ENCODE data around the gene JAM3. TPM values are rescaled to one million over a fixed set of nuclear protein-coding genes. Genes with fewer than 3 reads are reported as not detected.

JAM3 gene
- total RNA-seq, 4 donors from 2014 or later: 60.9 to 124 (median 96.5) TPM

GRCh38 chr11:134146598-134146997 lies 77.7 kb downstream of the JAM3 start:
- no peak overlapping the region for H3K27ac ChIP-seq

GRCh38 chr11:134149371-134149770 lies 80.5 kb downstream of the JAM3 start:
- TF ChIP-seq CTCF (IDR thresholded peaks at IDR 0.05) (no peak), POLR2A (IDR thresholded peaks at IDR 0.05) (no peak), EP300 (IDR thresholded peaks at IDR 0.05) (no peak)
- Histone ChIP-seq H3K36me3 (peaks cover 0 to 98% (median 6%) of the 10 kb centered on the region in 3 donors), H3K27ac (no peak overlapping the region), H3K9me3 (no peaks in the 10 kb centered on the region), H3K4me1 (no peaks in the 10 kb centered on the region), H3K4me3 (no peak overlapping the region), H3K27me3 (no peaks in the 10 kb centered on the region)
- no peak for DNase-seq (ENCODE audit: low spot score in 2 of 2)
- 86 to 89% methylated on average over 16 of the region's 16 CpGs for WGBS, 2 donors

More at GRCh38 chr11:134146598-134146997, 77.7 kb downstream of the JAM3 start:
- no peak for DNase-seq (ENCODE audit: low spot score in 2 of 2)
- Histone ChIP-seq H3K4me1 (peaks cover 0 to 6% (median 0%) of the 10 kb centered on the region in 4 donors), H3K27me3 (no peaks in the 10 kb centered on the region), H3K4me3 (no peak overlapping the region), H3K9me3 (no peaks in the 10 kb centered on the region), H3K36me3 (peaks cover 0 to 84% (median 6%) of the 10 kb centered on the region in 3 donors)
- WGBS, 2 donors: 96 to 99% methylated on average over 3 of the region's 3 CpGs
- TF ChIP-seq POLR2A (IDR thresholded peaks at IDR 0.05) (no peak), CTCF (IDR thresholded peaks at IDR 0.05) (no peak), EP300 (IDR thresholded peaks at IDR 0.05) (no peak)

GRCh38 chr11:134150195-134150903 lies 81.5 kb downstream of the JAM3 start:
- Histone ChIP-seq H3K27me3 (no peaks in the 10 kb centered on the region), H3K4me3 (no peak overlapping the region), H3K36me3 (peaks cover 0 to 99% (median 6%) of the 10 kb centered on the region in 3 donors), H3K27ac (no peak overlapping the region), H3K4me1 (no peaks in the 10 kb centered on the region), H3K9me3 (no peaks in the 10 kb centered on the region)
- no peak for TF ChIP-seq POLR2A (IDR thresholded peaks at IDR 0.05)
- no peak for TF ChIP-seq CTCF (IDR thresholded peaks at IDR 0.05)
- TF ChIP-seq EP300 (IDR thresholded peaks at IDR 0.05): no peak
- WGBS, 2 donors: 85 to 86% methylated on average over 12 of the region's 12 CpGs
- DNase-seq (ENCODE audit: low spot score in 2 of 2): no peak

GRCh38 chr11:134151083-134151747 lies 82.3 kb downstream of the JAM3 start:
- no peaks in the 10 kb centered on the region for H3K27me3 ChIP-seq
- no peak overlapping the region for H3K27ac ChIP-seq
- no peaks in the 10 kb centered on the region for H3K9me3 ChIP-seq
- no peaks in the 10 kb centered on the region for H3K4me1 ChIP-seq
- peaks cover 0 to 99% (median 6%) of the 10 kb centered on the region in 3 donors for H3K36me3 ChIP-seq
- 79 to 87% methylated on average over 10 of the region's 10 CpGs for WGBS, 2 donors
- H3K4me3 ChIP-seq: no peak overlapping the region
- TF ChIP-seq POLR2A (IDR thresholded peaks at IDR 0.05): no peak
- no peak for TF ChIP-seq CTCF (IDR thresholded peaks at IDR 0.05)
- no peak for TF ChIP-seq EP300 (IDR thresholded peaks at IDR 0.05)
- no peak for DNase-seq (ENCODE audit: low spot score in 2 of 2)

GRCh38 chr11:134152696-134153095 lies 83.8 kb downstream of the JAM3 start:
- H3K27me3 ChIP-seq: no peaks in the 10 kb centered on the region
- no peak overlapping the region for H3K4me3 ChIP-seq
- no peaks in the 10 kb centered on the region for H3K4me1 ChIP-seq
- TF ChIP-seq CTCF (IDR thresholded peaks at IDR 0.05) (no peak), EP300 (IDR thresholded peaks at IDR 0.05) (no peak), POLR2A (IDR thresholded peaks at IDR 0.05) (no peak)
- WGBS, 2 donors: 79 to 89% methylated on average over 9 of the region's 9 CpGs
- peaks cover 0 to 98% (median 12%) of the 10 kb centered on the region in 3 donors for H3K36me3 ChIP-seq
- no peak overlapping the region for H3K27ac ChIP-seq
- no peaks in the 10 kb centered on the region for H3K9me3 ChIP-seq
- DNase-seq (ENCODE audit: low spot score in 2 of 2): no peak
